ENCODE measurements around the gene ZMYND11. TPM values are rescaled to one million over a fixed set of nuclear protein-coding genes. Genes with fewer than 3 reads are reported as not detected.

Gene ZMYND11
- total and polyA plus RNA-seq, 2 donors from 2014 or later: 32.7 to 80.7 TPM

DNA sequence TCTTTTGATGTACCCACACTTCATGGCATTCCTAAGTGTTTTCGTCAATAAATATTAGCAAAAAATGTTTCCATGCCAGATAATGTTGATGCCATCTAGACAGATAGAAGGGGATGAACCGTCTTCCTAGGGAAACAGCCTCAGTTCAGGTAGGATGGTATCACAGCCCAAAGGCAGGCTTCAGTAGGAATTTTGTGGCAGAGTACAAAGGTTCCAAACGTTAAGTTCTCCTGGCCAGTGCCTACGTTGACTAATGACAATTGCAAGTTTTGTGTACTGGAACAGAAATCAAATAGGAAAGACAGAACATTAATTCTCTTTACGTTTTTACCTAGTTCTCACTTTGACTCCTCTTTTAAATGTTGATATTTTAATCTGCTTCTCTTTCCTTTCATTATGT is 75.0 kb downstream of the ZMYND11 start:
- H3K4me3 ChIP-seq (ENCODE audit: low read length in 3 of 3): no peak overlapping the region
- no peaks in the 10 kb centered on the region for H3K27me3 ChIP-seq (ENCODE audit: control insufficient read depth, insufficient read depth, low read length)
- no peaks in the 10 kb centered on the region for H3K9me3 ChIP-seq (ENCODE audit: control insufficient read depth in 2 of 3, insufficient read depth in 1 of 3, low read length in 3 of 3)
- H3K4me1 ChIP-seq (ENCODE audit: control insufficient read depth in 2 of 3, insufficient read depth in 2 of 3, low read depth in 1 of 3, low read length in 3 of 3): no peaks in the 10 kb centered on the region
- intact Hi-C loops (cut with DNase I): no loop called here
- FAIRE-seq (no peak), DNase-seq (no peak)
- peaks cover 0 to 3% (median 2%) of the 10 kb centered on the region in 3 donors for H3K36me3 ChIP-seq (ENCODE audit: control insufficient read depth in 2 of 3, insufficient read depth in 3 of 3, low read length in 3 of 3)
- no peak overlapping the region for H3K9ac ChIP-seq (ENCODE audit: low read length in 3 of 3)
- TF ChIP-seq CTCF (IDR thresholded peaks at IDR 0.05; ENCODE audit: borderline replicate concordance, extremely low read depth, insufficient read depth): no peak
- no peak overlapping the region for H3K27ac ChIP-seq (ENCODE audit: low read depth in 2 of 2, low read length in 2 of 2)

DNA sequence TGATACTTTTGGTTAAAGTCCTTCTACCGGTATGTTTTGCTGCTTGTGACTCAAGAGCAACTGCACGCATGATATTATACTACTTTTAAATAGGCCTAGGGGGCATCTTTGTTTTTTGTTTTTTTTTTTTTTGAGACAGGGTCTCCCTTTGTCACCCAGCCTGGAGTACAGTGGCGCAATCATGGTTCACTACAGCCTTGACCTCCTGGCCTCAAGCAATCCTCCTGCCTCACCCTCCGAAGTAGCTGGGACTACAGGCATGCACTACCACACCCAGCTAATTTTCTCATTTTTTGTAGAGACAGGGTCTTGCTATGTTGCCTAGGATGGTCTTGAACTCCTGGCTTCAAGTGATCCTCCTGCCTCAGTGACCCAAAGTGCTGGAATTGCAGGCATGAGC is 80.2 kb downstream of the ZMYND11 start:
- no peak overlapping the region for H3K4me3 ChIP-seq (ENCODE audit: low read length in 3 of 3)
- no peak overlapping the region for H3K9ac ChIP-seq (ENCODE audit: low read length in 3 of 3)
- no peaks in the 10 kb centered on the region for H3K27me3 ChIP-seq (ENCODE audit: control insufficient read depth, insufficient read depth, low read length)
- no peak overlapping the region for H3K27ac ChIP-seq (ENCODE audit: low read depth in 2 of 2, low read length in 2 of 2)
- DNase-seq: no peak
- H3K36me3 ChIP-seq (ENCODE audit: control insufficient read depth in 2 of 3, insufficient read depth in 3 of 3, low read length in 3 of 3): no peaks in the 10 kb centered on the region
- H3K9me3 ChIP-seq (ENCODE audit: control insufficient read depth in 2 of 3, insufficient read depth in 1 of 3, low read length in 3 of 3): no peaks in the 10 kb centered on the region
- no peaks in the 10 kb centered on the region for H3K4me1 ChIP-seq (ENCODE audit: control insufficient read depth in 2 of 3, insufficient read depth in 2 of 3, low read depth in 1 of 3, low read length in 3 of 3)
- no peak for TF ChIP-seq CTCF (IDR thresholded peaks at IDR 0.05; ENCODE audit: borderline replicate concordance, extremely low read depth, insufficient read depth)
- FAIRE-seq: no peak
- intact Hi-C loops (cut with DNase I): no loop called here

DNA sequence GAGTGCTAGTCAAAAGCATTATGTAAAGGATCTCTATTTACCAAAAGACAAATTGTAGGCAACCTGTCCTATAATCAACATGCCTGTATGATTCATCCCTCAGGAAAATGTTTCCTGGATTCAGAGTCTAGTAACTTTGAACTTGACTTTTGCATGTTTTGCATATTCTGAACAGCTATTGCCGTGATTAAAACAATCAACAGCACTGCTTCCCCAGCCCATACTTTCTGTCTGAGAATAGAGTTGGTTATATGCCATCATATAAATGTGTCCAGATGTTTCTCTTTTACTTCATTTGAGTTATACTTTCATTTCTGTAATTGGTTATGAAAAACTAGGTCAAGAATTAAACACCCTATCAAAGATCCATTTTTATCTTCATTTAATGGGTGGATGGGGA is 83.5 kb downstream of the ZMYND11 start:
- intact Hi-C loops (cut with DNase I): no loop called here
- Histone ChIP-seq H3K4me3 (ENCODE audit: low read length in 3 of 3) (no peak overlapping the region), H3K27me3 (ENCODE audit: control insufficient read depth, insufficient read depth, low read length) (no peaks in the 10 kb centered on the region), H3K9ac (ENCODE audit: low read length in 3 of 3) (no peak overlapping the region), H3K27ac (ENCODE audit: low read depth in 2 of 2, low read length in 2 of 2) (no peak overlapping the region), H3K4me1 (ENCODE audit: control insufficient read depth in 2 of 3, insufficient read depth in 2 of 3, low read depth in 1 of 3, low read length in 3 of 3) (no peaks in the 10 kb centered on the region), H3K36me3 (ENCODE audit: control insufficient read depth in 2 of 3, insufficient read depth in 3 of 3, low read length in 3 of 3) (no peaks in the 10 kb centered on the region), H3K9me3 (ENCODE audit: control insufficient read depth in 2 of 3, insufficient read depth in 1 of 3, low read length in 3 of 3) (no peaks in the 10 kb centered on the region)
- TF ChIP-seq CTCF (IDR thresholded peaks at IDR 0.05; ENCODE audit: borderline replicate concordance, extremely low read depth, insufficient read depth): no peak
- FAIRE-seq (no peak), DNase-seq (no peak)

All from kidney (tissue), 14 donors.